B cell (primary cell): Measurements from ENCODE around the gene TMEM234. TPM values are rescaled to one million over a fixed set of nuclear protein-coding genes. Genes with fewer than 3 reads are reported as not detected.

Experiments
- ATAC-seq: fragments of 200-7000 bp; cut with Tn5 transposase; one replicate; pipeline ENCODE4 v1.10.0; 2021; ENCODE audit warnings: low read depth, mild to moderate bottlenecking, moderate number of reproducible peaks, moderate library complexity
- CTCF ChIA-PET: fragments of 350-600 bp; sonication (Branson Sonifier 250); formaldehyde crosslinking; loops from one replicate; lab custom pipeline; 2021; ENCODE audit warnings: antibody characterized with exemption, inconsistent platforms; lab: Charles Lee
- POLR2A ChIA-PET: fragments of 350-600 bp; sonication (Branson Sonifier 250); formaldehyde crosslinking; loops from one replicate; lab custom pipeline; 2021; ENCODE audit warnings: antibody characterized with exemption; lab: Charles Lee
- DNase-seq: peaks from one replicate; pipeline ENCODE4 v3.0.0; 2013
- H2AFZ ChIP-seq: 2 replicates; pipeline ENCODE4 v1.6.1; 2012; ENCODE audit warnings: mild to moderate bottlenecking, low read depth, low read length; ENCODE audit not compliant: insufficient read depth, poor library complexity, severe bottlenecking
- H3K27ac ChIP-seq, 2 donors: 1 replicate in 1 of 2; 2 replicates in 1 of 2; pipeline ENCODE4 v1.5.1; 2012 to 2013; ENCODE audit warnings: low read length in 2 of 2, mild to moderate bottlenecking in 2 of 2, moderate library complexity in 1 of 2
- H3K27me3 ChIP-seq, 4 experiments: fragments of 200-600 bp in 1 of 4; sonication (generic) in 1 of 4; replicated peaks in 1 of 4; 1 replicate in 2 of 4; 2 replicates in 2 of 4; pipeline versions ENCODE4 v1.6.1 to v1.7.0; 2013 to 2016; ENCODE audit warnings: low read length in 3 of 4, mild to moderate bottlenecking in 2 of 4, mixed read lengths in 1 of 4, moderate library complexity in 1 of 4; ENCODE audit not compliant: insufficient read depth in 4 of 4, control insufficient read depth in 3 of 4; ENCODE audit errors: control extremely low read depth in 1 of 4
- H3K36me3 ChIP-seq, 2 experiments: replicated peaks in 1 of 2; 1 replicate in 1 of 2; 2 replicates in 1 of 2; pipeline versions ENCODE4 v1.6.1 to v1.7.1; 2013; ENCODE audit warnings: low read length in 1 of 2; ENCODE audit not compliant: insufficient read depth in 2 of 2, control insufficient read depth in 1 of 2; ENCODE audit errors: control extremely low read depth in 1 of 2, extremely low read depth in 1 of 2
- H3K4me1 ChIP-seq, 2 donors: fragments of 200-600 bp in 1 of 2; sonication (generic) in 1 of 2; 1 replicate in 1 of 2; 2 replicates in 1 of 2; pipeline versions ENCODE4 v1.5.1 to v1.6.1; 2013 to 2017; ENCODE audit warnings: low read length in 2 of 2; ENCODE audit not compliant: control insufficient read depth in 2 of 2, insufficient read depth in 2 of 2
- H3K4me2 ChIP-seq: replicated peaks from 2 replicates; pipeline ENCODE3; 2012; ENCODE audit warnings: mild to moderate bottlenecking, low read depth, low read length; ENCODE audit not compliant: poor library complexity, severe bottlenecking
- H3K4me3 ChIP-seq, 5 experiments: fragments of 200-600 bp in 1 of 5; sonication (generic) in 1 of 5; 1 replicate in 3 of 5; 2 replicates in 2 of 5; pipeline versions ENCODE4 v1.5.1 to v1.7.0; 2011 to 2016; ENCODE audit warnings: low read length in 4 of 5, mild to moderate bottlenecking in 4 of 5, low read depth in 2 of 5, control low read depth in 1 of 5, moderate library complexity in 1 of 5; ENCODE audit not compliant: insufficient read depth in 1 of 5; ENCODE audit errors: control extremely low read depth in 1 of 5, extremely low read depth in 1 of 5
- H3K79me2 ChIP-seq: fragments of 200-600 bp; sonication (generic); one replicate; pipeline ENCODE4 v1.6.0; 2016; ENCODE audit warnings: low read length; ENCODE audit not compliant: control insufficient read depth, insufficient read depth
- H3K9ac ChIP-seq: fragments of 200-600 bp; sonication (generic); 2 replicates; pipeline ENCODE4 v1.6.1; 2017; ENCODE audit warnings: mild to moderate bottlenecking, low read length, moderate library complexity
- H3K9me3 ChIP-seq, 3 donors: one replicate each; pipeline versions ENCODE4 v1.6.1 to v1.7.1; 2013; ENCODE audit warnings: low read length in 2 of 3; ENCODE audit not compliant: control insufficient read depth in 2 of 3, insufficient read depth in 1 of 3; ENCODE audit errors: control extremely low read depth in 1 of 3
- H4K20me1 ChIP-seq: 2 replicates; pipeline ENCODE4 v1.6.0; 2012; ENCODE audit warnings: mild to moderate bottlenecking, low read length; ENCODE audit not compliant: insufficient read depth, control insufficient read depth, poor library complexity, severe bottlenecking
- H3K27ac Mint-ChIP-seq: one replicate; pipeline ENCODE4 v1.8.0; 2021; ENCODE audit warnings: mixed read lengths
- H3K27me3 Mint-ChIP-seq: one replicate; pipeline ENCODE4 v1.8.0; 2021; ENCODE audit warnings: mixed read lengths
- H3K4me1 Mint-ChIP-seq: one replicate; pipeline ENCODE4 v1.8.0; 2021; ENCODE audit warnings: mixed read lengths
- H3K4me3 Mint-ChIP-seq: one replicate; pipeline ENCODE4 v1.8.0; 2021; ENCODE audit warnings: mixed read lengths
- H3K9me3 Mint-ChIP-seq: one replicate; pipeline ENCODE4 v1.8.0; 2022; ENCODE audit warnings: mixed read lengths; ENCODE audit not compliant: insufficient read depth
- EZH2 ChIP-seq: IDR thresholded peaks from 2 replicates; pipeline ENCODE4 v1.6.1; 2012; ENCODE audit warnings: borderline replicate concordance, low read depth, mild to moderate bottlenecking, moderate library complexity, low read length; ENCODE audit not compliant: insufficient read depth, poor library complexity, severe bottlenecking
- WGBS: methylation state at CpG from one replicate; pipeline ENCODE4 v1.1.5; 2013; ENCODE audit warnings: missing lambda C conversion rate; ENCODE audit not compliant: insufficient coverage; 5-methylcytosine and 5-hydroxymethylcytosine counted together
- intact Hi-C: fragments of 100-400 bp; cut with micrococcal nuclease; formaldehyde crosslinking; loops from one replicate; pipeline ENCODE4 v1.10.0; 2022
- polyA plus RNA-seq: library from polyadenylated mRNA; depleted of rRNA; stranded (reverse); fragments of >200 nt; gene quantifications from 2 replicates; pipeline ENCODE4 v1.2.3, GENCODE V29; 2012
- total RNA-seq, 2 donors: library from RNA; stranded (reverse); fragments of 120-200 nt in 1 of 2; gene quantifications; 1 replicate in 1 of 2; 2 replicates in 1 of 2; pipeline versions ENCODE4 v1.2.3 to v1.2.4, GENCODE V29; 2013 to 2022
- TF ChIP-seq, protein P1 (sequence below): fragments of 200-600 bp; IDR thresholded peaks from one replicate; pipeline ENCODE4 v1.8.0; 2022; ENCODE audit warnings: antibody characterized with exemption, mild to moderate bottlenecking

The TMEM234 gene
- total and polyA plus RNA-seq, 2 donors (not counting 1 experiment from before 2014, with no cell fraction given) = 22.0 to 60.8 TPM

DNA sequence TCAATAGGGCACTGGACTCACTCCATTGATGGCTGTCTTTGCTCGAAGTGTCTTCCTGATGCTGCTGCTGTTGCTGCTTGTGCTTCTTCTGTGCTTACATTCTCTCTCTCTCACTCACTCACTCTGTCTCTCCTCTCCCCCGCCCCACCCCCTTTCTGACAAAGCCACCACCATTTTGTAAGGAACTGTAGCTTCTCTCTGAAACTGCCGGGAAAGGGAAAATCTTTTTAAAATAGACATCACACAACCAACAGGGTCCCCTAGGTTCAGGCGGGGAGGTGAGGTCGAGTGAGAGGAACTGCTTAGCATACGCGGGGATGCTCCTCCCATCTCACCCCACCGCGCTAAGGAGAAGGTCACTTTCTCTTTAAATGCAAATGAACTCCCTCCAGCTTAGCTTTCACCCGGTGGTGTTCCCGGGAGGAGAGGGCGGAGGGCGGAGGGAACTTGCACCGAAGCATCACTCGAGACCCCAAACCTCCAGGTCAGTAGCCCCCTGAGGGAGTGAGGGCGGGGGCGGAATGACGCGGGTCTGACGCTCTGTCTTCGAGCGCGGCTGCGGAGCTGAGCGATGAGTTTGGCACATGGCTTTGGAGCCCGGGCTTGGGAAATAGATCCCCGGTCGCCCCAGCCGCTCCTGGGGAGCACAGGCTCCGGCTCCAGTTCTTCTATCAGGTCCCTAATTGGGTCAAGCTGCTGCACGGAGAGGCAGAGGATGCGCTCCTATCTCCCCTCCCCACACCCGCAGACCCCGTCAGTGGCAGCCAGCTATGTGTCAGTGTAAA is 21.7 kb downstream of the TMEM234 start, which contains the start of gene CCDC28B:
CCDC28B (plus strand) TSS at position 370 of the 785 bp plus-strand sequence. CDS start 1,341 bp downstream, outside the sequence.
- H3K4me2 ChIP-seq = peak within 1 kb of the TSS; percentile 91
- CTCF ChIA-PET = interaction anchor here (0.6 to 3.9 kb wide), 10 partner anchors 16 to 214 kb away, joined by 3 to 20 read pairs (median 5); partner anchors contain the start of gene MARCKSL1
- no peaks in the 10 kb centered on the region for H3K79me2 ChIP-seq
- peak within 1 kb of the TSS; percentile 89 for H3K9ac ChIP-seq
- no peaks in the 10 kb centered on the region for H4K20me1 ChIP-seq
- Mint-ChIP-seq H3K4me1 (peaks cover 33% of the 10 kb centered on the region), H3K27me3 (no peaks in the 10 kb centered on the region), H3K9me3 (no peaks in the 10 kb centered on the region), H3K27ac (peak within 1 kb of the TSS; percentile 86), H3K4me3 (peak within 1 kb of the TSS; percentile 88)
- peak within 1 kb of the TSS; percentile 48 to 85 (median 79) for H3K4me3 ChIP-seq
- peaks cover 17 to 36% of the 10 kb centered on the region in 2 donors for H3K4me1 ChIP-seq
- POLR2A ChIA-PET = interaction anchor here (0.6 to 1.7 kb wide), 13 partner anchors 10 to 193 kb away, joined by 3 to 11 read pairs (median 4); partner anchors contain the start of genes HDAC1, KPNA6, MARCKSL1 and TXLNA
- H3K9me3 ChIP-seq = no peaks in the 10 kb centered on the region
- WGBS = 1% methylated on average over 26 of the region's 34 CpGs
- intact Hi-C loops = loop anchor here (1.0 to 10.0 kb wide), 5 partner anchors 21 to 194 kb away; partner anchors contain the start of genes BSDC1, EIF3I, MARCKSL1 and TMEM234
- H3K27me3 ChIP-seq = no peaks in the 10 kb centered on the region
- H3K27ac ChIP-seq = peak within 1 kb of the TSS; percentile 78 to 88
- no peak for TF ChIP-seq EZH2
- TF ChIP-seq, protein P1, sequence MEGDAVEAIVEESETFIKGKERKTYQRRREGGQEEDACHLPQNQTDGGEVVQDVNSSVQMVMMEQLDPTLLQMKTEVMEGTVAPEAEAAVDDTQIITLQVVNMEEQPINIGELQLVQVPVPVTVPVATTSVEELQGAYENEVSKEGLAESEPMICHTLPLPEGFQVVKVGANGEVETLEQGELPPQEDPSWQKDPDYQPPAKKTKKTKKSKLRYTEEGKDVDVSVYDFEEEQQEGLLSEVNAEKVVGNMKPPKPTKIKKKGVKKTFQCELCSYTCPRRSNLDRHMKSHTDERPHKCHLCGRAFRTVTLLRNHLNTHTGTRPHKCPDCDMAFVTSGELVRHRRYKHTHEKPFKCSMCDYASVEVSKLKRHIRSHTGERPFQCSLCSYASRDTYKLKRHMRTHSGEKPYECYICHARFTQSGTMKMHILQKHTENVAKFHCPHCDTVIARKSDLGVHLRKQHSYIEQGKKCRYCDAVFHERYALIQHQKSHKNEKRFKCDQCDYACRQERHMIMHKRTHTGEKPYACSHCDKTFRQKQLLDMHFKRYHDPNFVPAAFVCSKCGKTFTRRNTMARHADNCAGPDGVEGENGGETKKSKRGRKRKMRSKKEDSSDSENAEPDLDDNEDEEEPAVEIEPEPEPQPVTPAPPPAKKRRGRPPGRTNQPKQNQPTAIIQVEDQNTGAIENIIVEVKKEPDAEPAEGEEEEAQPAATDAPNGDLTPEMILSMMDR = no peak
- DNase-seq (peak; percentile 77), ATAC-seq (peak; percentile 58)
- H3K36me3 ChIP-seq = peaks cover 2 to 20% of the 10 kb centered on the region in 2 experiments
- H2AFZ ChIP-seq = peak within 1 kb of the TSS; percentile 90
